Adrenal gland (tissue), 12 donors: ENCODE data around the gene IGF2. TPM values are rescaled to one million over a fixed set of nuclear protein-coding genes. Genes with fewer than 3 reads are reported as not detected.

Experiments used
- DNase-seq, 7 donors: peaks; one replicate each; pipeline ENCODE4 v3.0.0-alpha.2; 2019 to 2020
- H3K27ac ChIP-seq, 5 donors: fragments of 200-600 bp; sonication (generic) in 4 of 5; 1 replicate in 3 of 5; 2 replicates in 2 of 5; pipeline versions ENCODE4 v1.5.1 to v1.8.0; 2016 to 2020; ENCODE audit warnings: mild to moderate bottlenecking in 1 of 5
- H3K27me3 ChIP-seq: fragments of 200-600 bp; 2 replicates; pipeline ENCODE4 v1.8.0; 2021
- H3K36me3 ChIP-seq, 2 donors: fragments of 200-600 bp; replicated peaks in 1 of 2; 1 replicate in 1 of 2; 2 replicates in 1 of 2; pipeline versions ENCODE4 v1.5.1 to v1.8.0; 2018 to 2022
- H3K4me1 ChIP-seq, 2 donors: fragments of 200-600 bp; replicated peaks in 1 of 2; 1 replicate in 1 of 2; 2 replicates in 1 of 2; pipeline versions ENCODE4 v1.5.1 to v1.8.0; 2018 to 2021
- H3K4me3 ChIP-seq, 4 donors: fragments of 200-600 bp; sonication (generic) in 3 of 4; one replicate each; pipeline ENCODE4 v1.5.1; 2016 to 2018
- H3K9me3 ChIP-seq, 3 donors: fragments of 200-600 bp; sonication (generic) in 1 of 3; replicated peaks in 1 of 3; 1 replicate in 2 of 3; 2 replicates in 1 of 3; pipeline versions ENCODE4 v1.5.1 to v1.8.0; 2016 to 2021
- CTCF ChIP-seq, 6 experiments: fragments of 450-650 bp in 4 of 6; fragments of 200-600 bp in 2 of 6; sonication (generic) in 1 of 6; IDR thresholded peaks; 1 replicate in 5 of 6; 2 replicates in 1 of 6; pipeline versions ENCODE4 v1.5.1 to v1.8.0; 2016 to 2021; ENCODE audit warnings: antibody characterized with exemption in 6 of 6, mild to moderate bottlenecking in 2 of 6, moderate library complexity in 1 of 6
- POLR2A ChIP-seq, 2 donors: fragments of 450-650 bp; IDR thresholded peaks; one replicate each; pipeline ENCODE4 v1.6.1; 2017; ENCODE audit warnings: antibody characterized with exemption in 2 of 2, mild to moderate bottlenecking in 2 of 2, moderate library complexity in 1 of 2
- WGBS, 4 donors: extraction: QIAGEN DNeasy Blood & Tissue Kit in 2 of 4; methylation state at CpG; one replicate each; pipeline versions ENCODE4 v1.1.5 to v1.1.7; 2013 to 2017; 5-methylcytosine and 5-hydroxymethylcytosine counted together
- intact Hi-C, 2 donors: fragments of 100-400 bp; cut with DNase I; formaldehyde crosslinking; loops; one replicate each; pipeline versions ENCODE4 v1.14.1 to v1.15.0; 2022 to 2023
- polyA plus RNA-seq, 3 donors: library from polyadenylated mRNA; stranded (reverse); fragments of 200-250 nt in 2 of 3; fragments of 350-450 nt in 1 of 3; fragmentation: Illumina TruSeq in 1 of 3; extraction: RNeasy Lipid Tissue Mini Kit (QIAGEN cat#74804) in 1 of 3; gene quantifications; one replicate each; pipeline ENCODE4 v1.2.3, GENCODE V29; 2013 to 2014
- total RNA-seq, 9 donors: library from RNA; depleted of rRNA in 4 of 9; stranded (reverse); fragments of >200 nt in 4 of 9; fragments of 120-200 nt in 1 of 9; fragmentation: NEBNext Ultra II Directional in 1 of 9; extraction: Animal tissue kit (Norgen Biotek cat#: 25700) in 1 of 9; gene quantifications; one replicate each; pipeline versions ENCODE4 v1.1.0 to v1.2.4, GENCODE V29; 2013 to 2023
- donor health status: healthy with polysubstance abuse.
- donor health status: Bipolar disorder and iron deficiency.
- donor health status: DM: yes; HTN: yes; CAD: no.
- donor health status: DM: no; HTN: no; CAD: no.
- donor health status: DM: no; HTN: no; CAD: no.
- donor health status: DM: yes; HTN: yes; CAD: no.

IGF2 gene
- total and polyA plus RNA-seq, 12 donors: 41.8 to 693 (median 119) TPM

GRCh38 chr11:2147391-2147790 is 8.2 kb upstream of the IGF2 start:
- H3K4me1 ChIP-seq: peaks cover 0 to 6% of the 10 kb centered on the region in 2 donors
- H3K27me3 ChIP-seq: peaks cover 35% of the 10 kb centered on the region
- H3K36me3 ChIP-seq: no peaks in the 10 kb centered on the region
- DNase-seq: no peak
- H3K4me3 ChIP-seq: no peak overlapping the region
- TF ChIP-seq POLR2A (IDR thresholded peaks at IDR 0.05): no peak
- intact Hi-C loops: no loop called here
- H3K9me3 ChIP-seq: no peaks in the 10 kb centered on the region
- no peak overlapping the region for H3K27ac ChIP-seq
- WGBS, 4 donors: 57 to 72% (median 58%) methylated on average over 4 to 11 of the region's 11 CpGs

GRCh38 chr11:2146051-2146450 is 6.9 kb upstream of the IGF2 start:
- H3K9me3 ChIP-seq: no peaks in the 10 kb centered on the region
- WGBS, 4 donors: 51 to 90% (median 57%) methylated on average over 6 to 19 of the region's 19 CpGs
- peaks cover 49% of the 10 kb centered on the region for H3K27me3 ChIP-seq
- no peak for TF ChIP-seq CTCF (IDR thresholded peaks at IDR 0.05)
- TF ChIP-seq POLR2A (IDR thresholded peaks at IDR 0.05): no peak
- no peak overlapping the region for H3K27ac ChIP-seq
- no peaks in the 10 kb centered on the region for H3K36me3 ChIP-seq
- H3K4me3 ChIP-seq: no peak overlapping the region
- no peak for DNase-seq
- no peaks in the 10 kb centered on the region for H3K4me1 ChIP-seq
- intact Hi-C loops: no loop called here

- peaks cover 62% of the 10 kb centered on the region for H3K27me3 ChIP-seq
- H3K4me3 ChIP-seq: no peak overlapping the region
- no peaks in the 10 kb centered on the region for H3K4me1 ChIP-seq
- H3K9me3 ChIP-seq: no peaks in the 10 kb centered on the region
- TF ChIP-seq CTCF (IDR thresholded peaks at IDR 0.05): no peak
- no peak for TF ChIP-seq POLR2A (IDR thresholded peaks at IDR 0.05)
- no peaks in the 10 kb centered on the region for H3K36me3 ChIP-seq
- WGBS, 4 donors: 19 to 56% (median 24%) methylated on average over 4 to 18 of the region's 18 CpGs
- no peak for DNase-seq
- intact Hi-C loops: no loop called here
- H3K27ac ChIP-seq: no peak overlapping the region
Measured at GRCh38 chr11:2144544-2145248, 5.5 kb upstream of the IGF2 start.

- Histone ChIP-seq H3K27me3 (peaks cover 65% of the 10 kb centered on the region), H3K4me3 (no peak overlapping the region), H3K4me1 (no peaks in the 10 kb centered on the region), H3K9me3 (no peaks in the 10 kb centered on the region), H3K36me3 (no peaks in the 10 kb centered on the region), H3K27ac (no peak overlapping the region)
- 3 to 7% (median 6%) methylated on average over 42 to 72 of the region's 72 CpGs for WGBS, 4 donors
- no peak for DNase-seq
- no peak for TF ChIP-seq POLR2A (IDR thresholded peaks at IDR 0.05)
- TF ChIP-seq CTCF (IDR thresholded peaks at IDR 0.05): no peak
- intact Hi-C loops: no loop called here
Measured at GRCh38 chr11:2143799-2144543, 4.8 kb upstream of the IGF2 start.
